Myocyte (in vitro differentiated cells): Measurements from ENCODE around the gene GAS2L1. TPM values are rescaled to one million over a fixed set of nuclear protein-coding genes. Genes with fewer than 3 reads are reported as not detected.
A peak's percentile ranks its signal among the peaks of the same experiment; 100 is the strongest.

Source experiments
- DNase-seq: peaks from one replicate; pipeline ENCODE4 v3.0.0-alpha.2; 2012; ENCODE audit warnings: low read depth
- polyA plus RNA-seq: library from polyadenylated mRNA; unstranded; fragments of >200 nt; gene quantifications from one replicate; pipeline ENCODE4 v1.2.1, GENCODE V29; 2012; ENCODE audit warnings: missing spikeins
- total RNA-seq: library from RNA; depleted of rRNA; stranded (reverse); fragments of >200 nt; gene quantifications from 2 replicates; pipeline ENCODE4 v1.2.3, GENCODE V29; 2014

The GAS2L1 gene
- total RNA-seq, result 20.4 and 34.9 TPM in 2 replicates
- polyA plus RNA-seq, result 29.4 TPM

DNA sequence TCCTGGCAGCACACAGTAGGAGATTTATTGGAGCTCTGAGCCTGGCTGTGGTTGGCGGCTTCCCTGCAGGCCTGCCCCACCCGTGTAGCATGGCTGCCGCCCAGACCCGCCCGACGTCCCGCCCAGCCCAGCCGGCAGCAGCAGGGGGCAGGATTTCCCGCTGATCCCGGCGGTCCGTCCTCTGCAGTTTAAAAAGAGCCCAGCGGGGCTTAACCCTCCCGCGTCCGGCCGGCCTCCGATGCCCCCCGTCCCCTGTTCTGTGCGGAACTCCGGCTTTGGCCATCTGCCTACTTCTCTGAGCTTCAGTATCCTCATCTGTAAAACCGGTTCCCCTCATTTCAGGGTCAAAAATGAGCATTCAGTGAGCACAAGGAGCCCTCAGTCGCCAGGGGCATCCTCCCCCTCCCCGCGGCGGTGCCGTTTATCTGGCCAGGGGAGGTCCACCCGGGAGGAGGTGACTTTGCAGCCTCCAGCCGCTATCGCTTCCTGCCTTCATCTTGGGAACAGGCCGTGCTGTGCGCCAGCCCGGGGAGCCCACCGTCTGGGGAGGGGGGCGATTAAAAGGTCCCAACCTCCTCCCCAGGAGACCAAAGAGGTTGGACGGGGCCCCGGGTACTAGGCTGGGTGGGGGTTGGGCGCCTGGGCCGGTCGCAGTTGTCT is at the start of gene GAS2L1:
Gene GAS2L1 (plus strand): TSS at position 476 of the 660 bp plus-strand sequence. CDS start 1,456 bp downstream, outside the sequence.
- DNase-seq, result peak; percentile 85

- DNase-seq, result peak; percentile 73
Observed at GRCh38 chr22:29257751-29258181, 48.7 kb upstream of the GAS2L1 start.

DNA sequence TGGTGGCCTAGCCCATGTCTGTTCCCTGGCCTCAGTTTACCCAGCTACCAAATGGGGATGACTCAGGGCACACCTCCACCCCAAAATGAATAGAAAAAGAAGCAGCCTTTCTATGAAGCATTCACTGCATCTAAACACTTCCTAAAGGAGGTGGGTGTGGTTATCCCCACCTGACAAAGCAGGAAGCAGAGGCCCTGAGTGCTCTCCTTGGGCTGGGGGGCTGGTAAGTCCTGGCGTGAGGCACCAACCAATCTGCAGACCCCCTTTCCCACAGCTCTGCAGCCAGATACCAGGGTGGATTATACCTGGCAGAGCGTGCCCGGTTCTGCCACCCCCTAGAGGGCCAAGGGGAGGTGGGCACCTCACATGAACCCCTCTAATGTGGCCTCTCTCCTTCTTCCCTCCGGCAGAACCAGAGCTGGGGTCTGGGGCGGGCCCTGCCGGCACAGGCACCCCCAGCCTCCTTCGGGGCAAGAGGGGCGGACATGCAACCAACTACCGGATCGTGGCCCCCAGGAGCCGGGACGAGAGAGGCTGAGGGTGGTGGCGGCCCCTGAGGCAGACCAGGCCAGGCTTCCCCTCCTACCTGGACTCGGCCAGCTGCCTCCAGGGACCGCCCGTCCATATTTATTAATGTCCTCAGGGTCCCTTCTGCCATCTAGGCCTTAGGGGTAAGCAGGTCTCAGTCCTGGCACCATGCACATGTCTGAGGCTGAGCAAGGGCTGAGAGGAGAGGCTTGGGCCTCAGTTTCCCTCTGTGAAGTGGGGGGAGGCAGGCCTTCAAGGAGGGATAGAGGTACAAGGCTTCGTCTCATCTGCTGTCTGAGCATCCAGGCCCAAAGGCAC is 47.8 kb upstream of the GAS2L1 start:
- no peak for DNase-seq

DNA sequence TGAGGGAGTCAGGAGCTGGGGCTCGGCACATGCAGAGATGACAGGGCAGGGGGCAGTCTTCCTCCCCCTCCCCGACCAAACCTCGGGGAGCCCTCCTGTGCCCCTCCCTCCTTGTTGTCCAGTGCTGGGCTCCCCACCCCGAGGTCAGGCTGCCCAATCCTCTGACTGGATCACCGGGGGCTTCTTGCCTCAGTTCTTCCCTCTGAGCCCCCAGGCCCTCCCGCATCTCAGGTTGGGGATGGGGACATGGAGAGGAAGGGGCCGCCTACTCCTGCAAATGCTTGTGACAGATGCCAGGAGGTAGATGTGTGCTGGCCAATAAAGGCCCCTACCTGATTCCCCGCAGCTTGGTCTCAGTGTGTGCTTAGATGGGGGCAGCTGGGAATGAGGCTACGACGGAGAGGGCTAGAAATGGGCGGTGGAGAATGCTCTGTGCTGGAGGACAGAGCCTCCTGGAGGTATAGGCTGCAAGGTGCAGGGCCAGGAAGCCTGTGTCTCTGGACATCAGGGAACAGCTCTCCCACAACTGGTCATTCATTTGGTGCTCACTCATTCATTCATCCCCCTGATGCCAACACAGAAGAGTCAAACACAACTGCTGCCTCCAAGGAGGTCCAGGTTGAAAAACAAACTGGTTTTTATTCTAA is 47.1 kb upstream of the GAS2L1 start:
- DNase-seq, result no peak

GRCh38 chr22:29260031-29260560 is 46.4 kb upstream of the GAS2L1 start:
- DNase-seq, result no peak

- DNase-seq, result peak; percentile 74
Observed at GRCh38 chr22:29260601-29261315, 45.7 kb upstream of the GAS2L1 start.

DNA sequence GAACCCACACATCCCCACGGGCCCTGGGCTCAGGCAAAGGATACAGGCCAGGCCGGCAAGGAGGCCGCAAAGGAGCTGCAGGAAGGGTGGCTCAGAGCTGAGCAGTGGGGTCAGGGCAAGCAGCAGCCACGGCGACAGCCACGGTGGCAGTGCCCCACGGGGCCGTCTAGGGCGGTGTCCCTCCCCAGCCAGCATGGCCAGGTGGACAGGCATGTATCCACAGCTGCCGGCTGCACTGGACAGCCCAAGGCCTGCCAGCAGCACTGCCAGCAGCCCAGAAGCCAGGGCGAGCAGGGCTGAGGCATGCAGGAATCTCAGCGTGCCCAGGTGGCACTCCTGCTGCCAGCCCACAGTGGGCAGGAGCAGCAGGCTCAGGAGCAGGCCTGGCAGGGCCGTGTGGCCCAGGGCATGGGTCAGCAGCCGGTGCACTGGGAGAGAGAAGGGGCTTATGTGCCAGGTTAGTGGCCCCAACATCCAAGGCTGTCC is 42.6 kb upstream of the GAS2L1 start:
- DNase-seq, result peak; percentile 22

DNA sequence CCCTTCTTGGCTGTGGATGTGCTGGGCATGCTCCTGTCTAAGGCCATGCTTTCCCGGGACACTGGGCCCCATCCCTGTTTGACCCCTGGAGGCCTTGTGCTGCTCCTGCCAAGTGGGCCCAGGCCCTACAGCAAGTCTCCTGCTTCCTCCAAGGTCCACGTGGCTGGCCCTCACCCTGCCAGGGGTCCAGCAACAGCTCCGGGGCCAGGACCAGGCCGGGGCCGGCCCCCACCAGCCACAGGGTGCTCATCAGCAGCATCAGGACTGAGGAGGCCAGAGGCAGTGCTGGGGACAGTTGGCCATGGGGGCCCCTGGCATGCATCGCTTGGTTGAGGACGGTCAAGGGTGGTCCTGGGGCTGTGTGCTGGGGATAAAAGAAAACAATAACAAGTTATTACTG is 41.1 kb upstream of the GAS2L1 start:
- DNase-seq, result no peak

- DNase-seq, result no peak
Observed at GRCh38 chr22:29265929-29266328, 40.5 kb upstream of the GAS2L1 start.

DNA sequence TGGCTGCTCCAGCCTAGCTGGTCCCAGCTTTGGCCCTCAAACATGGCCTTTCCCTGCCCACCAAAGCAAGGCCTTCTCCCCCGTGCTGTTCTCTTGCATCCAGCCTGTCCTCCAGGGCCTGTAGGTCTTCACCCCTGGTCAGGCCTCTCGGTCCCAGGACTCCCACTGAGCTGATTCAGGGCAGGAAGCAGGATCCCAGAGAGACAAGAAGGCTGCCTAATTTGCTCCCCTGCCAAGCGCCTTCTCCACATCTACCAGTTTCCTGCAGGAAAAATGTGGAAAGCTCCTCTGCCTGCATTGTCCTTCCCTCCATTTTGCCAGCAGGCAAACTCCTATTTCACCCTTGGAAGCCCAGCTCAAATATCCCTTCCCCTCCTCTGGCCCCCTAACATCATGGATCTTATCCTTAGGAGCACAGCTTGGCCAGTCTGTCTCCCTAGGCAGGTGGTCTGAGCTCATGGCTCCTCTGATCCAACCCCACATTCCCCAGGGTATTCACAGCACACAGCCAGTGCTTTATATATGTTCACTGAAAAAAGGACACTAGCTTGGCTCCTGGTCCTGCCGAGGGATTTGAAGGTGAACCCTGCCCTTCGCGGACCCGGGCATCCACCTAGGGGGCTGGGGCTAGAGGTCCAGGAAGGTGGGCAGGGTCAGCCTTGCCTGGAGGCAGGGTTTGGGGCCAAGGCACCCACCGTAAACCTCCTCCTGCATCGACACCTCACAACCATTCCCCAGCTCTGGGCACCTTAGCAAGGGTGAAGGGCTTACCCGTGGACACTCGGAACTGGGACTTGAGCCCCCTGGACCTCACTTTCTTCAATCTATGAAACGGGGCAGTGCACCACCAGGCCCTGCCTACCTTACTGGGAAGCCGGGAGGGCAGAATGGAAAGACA is 39.6 kb upstream of the GAS2L1 start:
- peak; percentile 20 for DNase-seq

DNA sequence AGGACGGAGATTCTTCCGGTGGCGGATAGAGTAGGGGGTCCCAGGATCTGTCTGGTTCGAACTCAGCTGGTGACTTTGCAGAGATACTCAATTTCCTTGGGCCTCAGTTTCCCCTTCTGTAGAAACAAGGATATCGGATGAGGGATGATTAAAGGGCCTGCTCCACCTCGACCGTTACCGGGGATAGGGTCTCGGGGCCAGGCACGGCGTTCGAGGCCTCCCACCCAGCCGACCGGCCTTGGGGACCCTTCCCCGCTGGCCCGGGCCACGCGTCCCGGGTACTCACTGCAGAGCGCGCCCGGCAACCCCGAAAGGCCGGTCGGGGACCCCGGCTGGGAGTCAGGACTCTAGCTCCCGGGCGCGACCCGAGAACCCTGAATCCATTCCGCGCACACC is 39.0 kb upstream of the GAS2L1 start:
- no peak for DNase-seq

DNA sequence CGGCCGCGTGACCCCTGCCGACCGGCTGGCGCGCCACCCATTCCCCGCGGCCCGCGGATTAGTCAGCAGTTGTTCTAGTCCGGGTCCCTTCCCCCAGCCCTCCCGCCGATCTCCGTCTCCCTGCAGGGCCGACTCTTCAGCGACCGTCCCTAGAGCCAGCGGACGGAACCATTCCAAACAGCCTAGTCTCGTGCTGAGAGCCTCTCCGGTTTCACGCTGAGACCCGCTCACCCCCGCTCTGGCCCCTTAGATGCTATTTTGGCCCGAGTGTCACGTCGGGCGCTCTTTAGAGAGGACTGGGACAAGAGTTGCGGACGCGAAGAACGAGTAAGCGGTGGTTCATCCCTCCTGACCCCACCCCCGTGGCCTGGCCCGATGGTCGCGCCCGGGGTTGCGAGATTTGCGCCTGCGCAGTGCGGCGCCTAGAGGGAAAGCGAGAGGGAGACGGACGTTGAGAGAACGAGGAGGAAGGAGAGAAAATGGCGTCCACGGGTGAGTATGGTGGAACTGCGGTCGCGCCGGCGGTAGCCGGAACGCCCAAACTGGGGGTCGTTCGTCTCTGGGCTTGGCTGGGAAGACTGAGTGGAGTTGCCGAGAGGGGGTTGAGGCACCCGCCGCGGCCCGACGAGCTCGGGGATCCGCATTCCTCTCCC is 38.5 kb upstream of the GAS2L1 start, which contains the start of the genes EWSR1 and RHBDD3:
Gene EWSR1 (plus strand): TSS at position 411 of the 653 bp plus-strand sequence. CDS start 69 bp downstream, at position 480.
Gene RHBDD3 (minus strand): TSS at position 124 of the 653 bp plus-strand sequence. CDS start 2,355 bp downstream, outside the sequence.
- peak; percentile 99 for DNase-seq

DNA sequence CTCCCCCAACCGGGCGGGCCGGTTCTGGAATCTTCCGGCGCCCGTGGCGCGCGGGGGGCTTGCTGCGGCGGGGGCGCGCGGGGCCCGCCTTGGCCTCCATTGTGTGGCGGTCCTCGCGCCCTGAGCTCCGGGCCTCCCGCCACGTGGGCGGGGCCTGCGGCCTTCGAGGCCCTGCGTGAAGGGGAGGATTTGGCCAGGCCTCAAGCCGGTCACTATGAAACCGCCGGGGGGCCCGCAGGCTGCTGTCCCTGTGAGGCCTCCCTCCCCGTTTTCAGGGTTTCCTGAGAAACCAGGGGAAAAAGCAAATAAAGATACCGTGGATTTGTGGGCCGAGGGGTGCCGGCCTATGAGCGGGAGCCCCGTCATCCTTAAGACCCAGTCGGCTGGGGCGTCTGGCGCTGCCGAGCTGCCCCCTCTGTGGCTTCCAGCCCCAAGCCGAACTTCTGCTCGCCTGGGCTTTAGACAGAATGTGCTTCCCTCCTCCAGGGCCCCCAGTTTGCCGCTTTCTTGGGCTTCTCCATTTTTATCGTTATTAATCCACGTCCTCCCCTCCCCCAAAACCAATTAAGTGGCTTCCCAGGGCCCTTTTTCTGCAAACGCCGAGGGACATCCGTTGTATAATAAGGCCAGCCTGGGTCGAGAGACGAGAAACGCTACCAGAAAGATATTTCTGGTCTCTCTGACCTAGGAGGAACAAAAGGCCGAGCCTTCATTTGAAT is 37.8 kb upstream of the GAS2L1 start:
- DNase-seq, result peak; percentile 70

- DNase-seq, result no peak
Observed at GRCh38 chr22:29269230-29269604, 37.2 kb upstream of the GAS2L1 start.

- no peak for DNase-seq
Observed at GRCh38 chr22:29269731-29270474, 36.5 kb upstream of the GAS2L1 start.

DNA sequence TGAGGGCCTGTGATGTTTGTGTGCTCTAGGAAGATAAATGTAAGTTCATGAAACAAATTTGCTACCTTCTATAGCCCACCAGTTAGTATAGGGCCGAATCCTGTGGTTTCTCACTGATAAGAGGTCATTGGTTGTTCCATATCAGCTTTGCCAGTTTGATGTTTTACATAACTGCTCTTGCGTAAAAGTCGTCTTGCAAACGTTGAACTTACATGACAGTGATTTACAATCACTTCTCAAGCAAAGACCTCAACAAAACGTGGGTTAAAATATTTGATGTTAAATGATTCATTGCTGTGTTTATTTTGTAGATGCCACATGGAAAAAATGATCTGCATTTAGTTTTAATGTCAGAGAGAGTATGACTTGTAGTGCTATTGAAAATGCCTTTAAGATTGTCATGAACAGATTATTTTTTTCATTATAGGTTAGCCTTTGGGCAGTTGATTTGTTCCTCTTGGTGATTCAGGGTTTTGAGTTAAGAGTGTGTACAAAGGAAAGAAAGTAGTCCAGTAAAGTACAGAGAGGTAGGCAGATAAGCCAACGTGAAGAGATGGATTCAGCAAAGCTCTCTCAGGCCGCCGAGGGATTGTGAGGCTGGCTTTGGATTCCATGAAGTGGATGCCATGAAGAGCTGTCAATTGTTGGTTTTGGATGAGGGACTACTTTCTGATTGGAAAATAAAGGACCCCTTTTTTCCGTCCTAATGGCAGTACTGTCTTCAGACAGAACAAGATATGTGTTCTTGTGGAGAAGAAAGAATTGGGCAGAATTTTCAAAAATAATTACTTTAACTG is 35.8 kb upstream of the GAS2L1 start:
- DNase-seq, result no peak

DNA sequence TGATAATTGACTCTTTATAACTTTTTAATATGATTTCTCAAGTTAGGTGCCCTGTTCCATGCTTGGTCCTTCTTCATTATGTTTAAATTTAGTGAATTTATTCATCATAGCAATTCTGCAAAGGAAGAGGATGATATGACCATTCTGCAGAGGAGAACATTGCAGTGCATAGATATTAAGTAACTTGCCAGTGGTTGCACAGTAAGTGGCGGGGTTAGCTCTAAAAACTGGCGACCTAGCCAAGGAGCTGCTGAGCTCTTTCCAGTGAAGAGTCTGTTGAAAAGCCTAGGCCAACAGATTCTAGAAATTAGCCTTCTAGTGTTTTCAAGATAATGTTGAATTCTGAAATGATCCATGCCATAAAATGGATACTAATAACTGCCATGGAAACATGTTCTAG is 33.8 kb upstream of the GAS2L1 start:
- DNase-seq, result no peak
